OCI-LY3 (cell line): ENCODE results near the gene ATP6V1A.

Experiments used
- H2AFZ ChIP-seq: fragments of 200-600, 300-600 bp; shearing (Covaris generic); 2 replicates; pipeline ENCODE4 v1.6.0; 2014; ENCODE audit warnings: antibody characterized with exemption, low read depth, low read length
- H3K27ac ChIP-seq: fragments of 200-600, 300-600 bp; sonication (generic); 2 replicates; pipeline ENCODE4 v1.5.1; 2014; ENCODE audit warnings: mild to moderate bottlenecking, low read length, moderate library complexity, mixed read lengths
- H3K27me3 ChIP-seq: fragments of 200-600, 300-600 bp; sonication (generic); 2 replicates; pipeline ENCODE4 v1.6.1; 2014; ENCODE audit warnings: low read depth, low read length, mixed read lengths
- H3K36me3 ChIP-seq: fragments of 200-600, 300-600 bp; sonication (generic); replicated peaks from 2 replicates; pipeline ENCODE3; 2014; ENCODE audit warnings: low read depth, low read length, mixed read lengths
- H3K4me1 ChIP-seq: fragments of 300-600, 200-600 bp; sonication (generic); 2 replicates; pipeline ENCODE4 v1.6.1; 2014; ENCODE audit warnings: low read length, mixed read lengths
- H3K4me2 ChIP-seq: fragments of 200-600, 300-600 bp; sonication (generic); 2 replicates; pipeline ENCODE4 v1.6.1; 2014; ENCODE audit warnings: low read length, mixed read lengths
- H3K4me3 ChIP-seq: fragments of 300-600, 200-600 bp; sonication (generic); 2 replicates; pipeline ENCODE4 v1.5.1; 2014; ENCODE audit warnings: antibody characterized with exemption, mild to moderate bottlenecking, low read length, moderate library complexity
- H3K79me2 ChIP-seq: fragments of 300-600, 200-600 bp; shearing (Covaris generic); 2 replicates; pipeline ENCODE4 v1.6.1; 2014; ENCODE audit warnings: mild to moderate bottlenecking, low read length, mixed read lengths
- H3K9ac ChIP-seq: fragments of 300-600, 200-600 bp; shearing (Covaris generic); 2 replicates; pipeline ENCODE4 v1.6.0; 2014; ENCODE audit warnings: mild to moderate bottlenecking, low read length, moderate library complexity
- H3K9me3 ChIP-seq: fragments of 200-600, 300-600 bp; shearing (Covaris generic); 2 replicates; pipeline ENCODE4 v1.6.1; 2014; ENCODE audit warnings: low read length, mixed read lengths; ENCODE audit not compliant: insufficient read depth
- H4K20me1 ChIP-seq: fragments of 200-600, 300-600 bp; sonication (generic); 2 replicates; pipeline ENCODE4 v1.6.1; 2016; ENCODE audit warnings: low read length, mixed read lengths; ENCODE audit not compliant: insufficient read depth
- EZH2phosphoT487 ChIP-seq: fragments of 200-600 bp; shearing (Covaris generic); IDR thresholded peaks from 2 replicates; pipeline ENCODE4 v1.6.1; 2018; ENCODE audit warnings: antibody characterized with exemption, mixed run types, low read depth
- TF ChIP-seq, protein P1 (sequence below): fragments of 200-600, 300-600 bp; sonication (generic); IDR thresholded peaks from 2 replicates; pipeline ENCODE4 v1.5.1; 2014; ENCODE audit warnings: antibody characterized with exemption, low read length, low read depth

The ATP6V1A gene

DNA sequence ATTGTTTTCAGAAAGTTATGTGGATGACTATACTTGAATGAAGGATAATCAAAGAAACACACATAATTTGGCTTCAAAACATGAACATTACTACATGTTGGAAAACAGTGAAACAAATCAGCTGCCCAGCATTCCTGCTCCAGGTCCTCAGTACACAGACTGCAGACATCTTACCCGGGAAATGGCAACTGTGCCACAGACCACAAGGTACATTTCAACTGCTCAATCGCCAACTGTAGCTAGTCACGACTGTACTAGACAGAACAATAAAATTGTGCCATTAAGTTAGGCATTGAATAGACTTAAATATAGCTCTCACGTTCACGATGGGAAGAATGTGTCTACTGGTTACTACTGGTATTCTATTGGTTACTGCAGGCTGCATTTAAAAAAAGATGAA is 5.7 kb upstream of the ATP6V1A start:
- H3K27ac ChIP-seq = no peak overlapping the region
- H3K36me3 ChIP-seq = peaks cover 12% of the 10 kb centered on the region
- H3K9ac ChIP-seq = no peak overlapping the region
- H3K9me3 ChIP-seq = no peaks in the 10 kb centered on the region
- peaks cover 85% of the 10 kb centered on the region for H4K20me1 ChIP-seq
- H3K4me1 ChIP-seq = peaks cover 45% of the 10 kb centered on the region
- peaks cover 99% of the 10 kb centered on the region for H3K79me2 ChIP-seq
- no peak overlapping the region for H3K4me2 ChIP-seq
- no peak overlapping the region for H3K4me3 ChIP-seq
- H3K27me3 ChIP-seq = no peaks in the 10 kb centered on the region
- no peak overlapping the region for H2AFZ ChIP-seq
- TF ChIP-seq, protein P1, sequence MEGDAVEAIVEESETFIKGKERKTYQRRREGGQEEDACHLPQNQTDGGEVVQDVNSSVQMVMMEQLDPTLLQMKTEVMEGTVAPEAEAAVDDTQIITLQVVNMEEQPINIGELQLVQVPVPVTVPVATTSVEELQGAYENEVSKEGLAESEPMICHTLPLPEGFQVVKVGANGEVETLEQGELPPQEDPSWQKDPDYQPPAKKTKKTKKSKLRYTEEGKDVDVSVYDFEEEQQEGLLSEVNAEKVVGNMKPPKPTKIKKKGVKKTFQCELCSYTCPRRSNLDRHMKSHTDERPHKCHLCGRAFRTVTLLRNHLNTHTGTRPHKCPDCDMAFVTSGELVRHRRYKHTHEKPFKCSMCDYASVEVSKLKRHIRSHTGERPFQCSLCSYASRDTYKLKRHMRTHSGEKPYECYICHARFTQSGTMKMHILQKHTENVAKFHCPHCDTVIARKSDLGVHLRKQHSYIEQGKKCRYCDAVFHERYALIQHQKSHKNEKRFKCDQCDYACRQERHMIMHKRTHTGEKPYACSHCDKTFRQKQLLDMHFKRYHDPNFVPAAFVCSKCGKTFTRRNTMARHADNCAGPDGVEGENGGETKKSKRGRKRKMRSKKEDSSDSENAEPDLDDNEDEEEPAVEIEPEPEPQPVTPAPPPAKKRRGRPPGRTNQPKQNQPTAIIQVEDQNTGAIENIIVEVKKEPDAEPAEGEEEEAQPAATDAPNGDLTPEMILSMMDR = no peak
- TF ChIP-seq EZH2phosphoT487 = no peak

DNA sequence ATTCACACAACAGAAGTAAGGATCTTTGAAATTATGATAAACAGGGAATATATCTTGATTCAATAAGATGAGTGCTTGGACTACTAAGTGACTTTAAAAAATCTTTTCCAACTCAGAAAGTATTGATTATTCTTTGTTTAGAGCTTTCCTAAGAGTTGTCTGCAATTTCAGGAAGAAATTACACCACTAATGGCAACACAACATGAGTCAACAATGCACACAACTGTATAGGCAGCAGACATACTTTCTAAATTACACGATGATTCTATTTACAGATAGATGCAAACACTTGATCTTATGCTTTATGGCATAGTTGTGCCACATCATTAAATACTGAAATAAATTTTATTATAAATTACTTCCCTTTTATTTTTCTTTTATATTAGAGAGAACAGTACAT is 5.2 kb upstream of the ATP6V1A start:
- H3K9ac ChIP-seq = no peak overlapping the region
- peaks cover 44% of the 10 kb centered on the region for H3K4me1 ChIP-seq
- H2AFZ ChIP-seq = no peak overlapping the region
- no peak overlapping the region for H3K4me3 ChIP-seq
- H3K27ac ChIP-seq = no peak overlapping the region
- no peaks in the 10 kb centered on the region for H3K9me3 ChIP-seq
- no peaks in the 10 kb centered on the region for H3K27me3 ChIP-seq
- no peak overlapping the region for H3K4me2 ChIP-seq
- peaks cover 12% of the 10 kb centered on the region for H3K36me3 ChIP-seq
- peaks cover 80% of the 10 kb centered on the region for H4K20me1 ChIP-seq
- no peak for TF ChIP-seq EZH2phosphoT487
- TF ChIP-seq, protein P1 = no peak
- H3K79me2 ChIP-seq = peaks cover 94% of the 10 kb centered on the region

DNA sequence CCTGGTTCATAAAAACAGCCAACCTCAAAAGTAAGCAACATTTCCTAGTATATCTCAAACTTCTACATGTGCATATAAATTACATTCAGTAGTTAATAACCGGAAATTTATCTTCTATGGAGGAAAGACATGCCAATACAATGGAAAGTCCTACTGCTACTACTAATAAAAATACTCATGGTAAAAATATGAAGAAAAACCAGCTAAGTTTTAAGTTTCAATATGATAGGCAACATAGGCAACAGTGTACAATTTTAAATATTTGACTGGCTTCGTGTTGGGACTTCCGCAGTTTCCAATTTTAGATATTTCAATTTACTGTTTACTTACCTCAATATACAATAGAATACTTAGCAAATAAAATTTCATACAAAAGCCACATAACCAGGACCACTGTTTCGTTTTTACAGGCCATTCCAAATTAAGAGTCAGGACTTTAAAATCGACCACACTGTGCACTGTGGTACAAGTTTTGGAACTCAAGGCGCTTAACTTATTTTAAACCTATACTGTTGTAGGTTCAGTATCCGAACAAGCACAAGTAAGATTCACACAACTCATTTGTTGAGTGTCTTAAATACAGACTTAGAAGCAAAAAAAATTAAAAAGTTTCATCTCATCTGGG is 3.7 kb upstream of the ATP6V1A start:
- Histone ChIP-seq H3K4me2 (peak overlapping the region; percentile 86), H3K4me3 (peak overlapping the region; percentile 78), H3K27ac (no peak overlapping the region), H3K79me2 (peaks cover 90% of the 10 kb centered on the region), H3K36me3 (peaks cover 12% of the 10 kb centered on the region), H3K9ac (no peak overlapping the region), H2AFZ (no peak overlapping the region), H4K20me1 (peaks cover 65% of the 10 kb centered on the region), H3K4me1 (peaks cover 36% of the 10 kb centered on the region), H3K9me3 (no peaks in the 10 kb centered on the region), H3K27me3 (no peaks in the 10 kb centered on the region)
- TF ChIP-seq, protein P1 = no peak

DNA sequence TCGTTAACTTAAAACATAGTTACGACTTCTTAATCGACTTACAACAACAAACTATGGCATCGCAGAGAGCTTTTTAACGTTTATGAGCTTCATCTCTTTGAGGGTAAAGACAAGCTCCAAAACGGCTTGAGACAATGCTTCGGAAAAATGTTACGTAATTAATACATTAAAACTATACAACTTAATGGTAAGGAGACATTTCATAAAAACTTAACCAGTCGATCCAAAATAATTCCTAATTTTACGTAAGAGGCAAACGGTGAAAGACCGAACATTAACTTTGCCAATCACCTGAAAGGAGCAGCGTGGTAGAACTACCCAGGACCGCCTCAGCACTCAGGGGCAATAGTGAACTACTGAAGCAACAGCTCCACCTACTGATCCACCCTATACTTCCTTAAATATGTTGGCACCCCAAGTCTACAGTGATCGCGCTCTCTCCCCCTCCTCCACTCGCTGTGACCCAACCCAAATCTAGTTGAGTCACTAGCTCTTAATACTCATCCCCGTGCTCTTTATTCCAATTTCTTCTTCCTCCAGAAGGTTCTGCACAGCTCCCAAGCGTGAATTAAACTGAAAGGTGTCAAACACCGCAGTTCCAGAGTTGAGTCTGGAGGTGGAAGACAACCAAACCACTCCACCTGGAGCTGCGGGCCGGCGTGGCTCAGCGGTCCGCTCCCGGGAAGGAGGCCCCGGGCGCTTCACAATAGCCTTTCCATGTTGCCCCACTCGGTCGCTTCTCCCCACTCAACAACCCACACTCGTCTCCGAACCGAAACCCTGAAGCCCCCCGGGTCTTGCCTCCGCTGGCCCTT is 1.7 kb upstream of the ATP6V1A start:
- peaks cover 50% of the 10 kb centered on the region for H3K4me1 ChIP-seq
- peaks cover 47% of the 10 kb centered on the region for H4K20me1 ChIP-seq
- peak overlapping the region; percentile 86 for H3K9ac ChIP-seq
- no peak for TF ChIP-seq EZH2phosphoT487
- TF ChIP-seq, protein P1 = peak; percentile 68
- H3K9me3 ChIP-seq = no peaks in the 10 kb centered on the region
- H3K79me2 ChIP-seq = peaks cover 83% of the 10 kb centered on the region
- no peak overlapping the region for H2AFZ ChIP-seq
- peak overlapping the region; percentile 86 for H3K4me2 ChIP-seq
- peak overlapping the region; percentile 78 for H3K4me3 ChIP-seq
- peaks cover 12% of the 10 kb centered on the region for H3K36me3 ChIP-seq
- H3K27ac ChIP-seq = peak overlapping the region; percentile 85
- no peaks in the 10 kb centered on the region for H3K27me3 ChIP-seq
